ENCODE results near the gene ELP4. TPM values are rescaled to one million over a fixed set of nuclear protein-coding genes. Genes with fewer than 3 reads are reported as not detected.

Gene ELP4
- total and polyA plus RNA-seq, 2 experiments from 2014 or later: 16.6 to 28.7 TPM

- Histone ChIP-seq H3K27ac (no peak overlapping the region), H3K36me3 (no peaks in the 10 kb centered on the region), H3K27me3 (peaks cover 100% of the 10 kb centered on the region), H3K4me3 (no peak overlapping the region), H3K4me1 (ENCODE audit: low read depth) (no peaks in the 10 kb centered on the region), H3K9me3 (ENCODE audit: low read depth) (no peaks in the 10 kb centered on the region)
- no peak for DNase-seq (ENCODE audit: low read depth in 1 of 2, low spot score in 1 of 2)
- TF ChIP-seq, protein P1, sequence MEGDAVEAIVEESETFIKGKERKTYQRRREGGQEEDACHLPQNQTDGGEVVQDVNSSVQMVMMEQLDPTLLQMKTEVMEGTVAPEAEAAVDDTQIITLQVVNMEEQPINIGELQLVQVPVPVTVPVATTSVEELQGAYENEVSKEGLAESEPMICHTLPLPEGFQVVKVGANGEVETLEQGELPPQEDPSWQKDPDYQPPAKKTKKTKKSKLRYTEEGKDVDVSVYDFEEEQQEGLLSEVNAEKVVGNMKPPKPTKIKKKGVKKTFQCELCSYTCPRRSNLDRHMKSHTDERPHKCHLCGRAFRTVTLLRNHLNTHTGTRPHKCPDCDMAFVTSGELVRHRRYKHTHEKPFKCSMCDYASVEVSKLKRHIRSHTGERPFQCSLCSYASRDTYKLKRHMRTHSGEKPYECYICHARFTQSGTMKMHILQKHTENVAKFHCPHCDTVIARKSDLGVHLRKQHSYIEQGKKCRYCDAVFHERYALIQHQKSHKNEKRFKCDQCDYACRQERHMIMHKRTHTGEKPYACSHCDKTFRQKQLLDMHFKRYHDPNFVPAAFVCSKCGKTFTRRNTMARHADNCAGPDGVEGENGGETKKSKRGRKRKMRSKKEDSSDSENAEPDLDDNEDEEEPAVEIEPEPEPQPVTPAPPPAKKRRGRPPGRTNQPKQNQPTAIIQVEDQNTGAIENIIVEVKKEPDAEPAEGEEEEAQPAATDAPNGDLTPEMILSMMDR (IDR thresholded peaks at IDR 0.05; ENCODE audit: low read depth, low read length): no peak
Measured at GRCh38 chr11:31824879-31825837, 315.6 kb downstream of the ELP4 start.

DNA sequence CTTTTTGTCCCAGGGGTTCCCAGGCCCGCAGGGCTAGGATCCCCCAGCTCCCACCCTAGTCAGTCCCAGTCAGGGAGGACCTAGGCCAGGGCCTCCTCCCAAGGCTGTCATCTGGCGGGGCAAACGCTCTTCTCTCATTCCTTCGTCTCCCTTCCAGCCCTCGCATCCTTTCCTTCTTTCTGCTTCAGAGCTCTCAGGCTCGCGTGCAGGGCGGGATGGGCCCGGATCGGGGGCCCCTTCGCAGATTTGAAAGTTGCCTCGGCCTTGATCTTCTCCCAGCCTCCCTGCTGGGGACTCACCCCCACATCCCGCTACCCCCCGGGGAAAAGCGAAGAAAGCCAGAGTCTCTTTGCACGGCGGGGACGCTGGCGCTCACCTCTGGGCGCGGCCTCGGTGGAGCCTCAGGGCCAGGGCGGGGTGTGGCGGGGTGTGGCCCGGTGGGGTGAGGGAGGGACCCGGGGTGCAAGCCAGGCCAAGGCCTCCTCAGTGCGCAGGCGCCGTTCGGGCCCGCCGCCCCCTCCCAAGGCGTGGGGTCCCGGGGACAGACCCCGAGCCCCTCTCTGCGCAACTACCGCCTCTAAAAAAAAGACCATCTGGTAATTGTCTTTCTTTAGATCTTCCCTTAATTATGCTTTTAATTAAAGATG lies 316.4 kb downstream of the ELP4 start:
- no peaks in the 10 kb centered on the region for H3K4me1 ChIP-seq (ENCODE audit: low read depth)
- H3K9me3 ChIP-seq (ENCODE audit: low read depth): no peaks in the 10 kb centered on the region
- peaks cover 100% of the 10 kb centered on the region for H3K27me3 ChIP-seq
- no peak overlapping the region for H3K27ac ChIP-seq
- H3K4me3 ChIP-seq: no peak overlapping the region
- no peaks in the 10 kb centered on the region for H3K36me3 ChIP-seq
- TF ChIP-seq, protein P1 (IDR thresholded peaks at IDR 0.05; ENCODE audit: low read depth, low read length): no peak
- no peak for DNase-seq (ENCODE audit: low read depth in 1 of 2, low spot score in 1 of 2)

- DNase-seq (ENCODE audit: low read depth in 1 of 2, low spot score in 1 of 2): no peak
- Histone ChIP-seq H3K4me1 (ENCODE audit: low read depth) (no peaks in the 10 kb centered on the region), H3K36me3 (no peaks in the 10 kb centered on the region), H3K27ac (no peak overlapping the region), H3K27me3 (peaks cover 100% of the 10 kb centered on the region), H3K9me3 (ENCODE audit: low read depth) (no peaks in the 10 kb centered on the region), H3K4me3 (no peak overlapping the region)
- TF ChIP-seq, protein P1 (IDR thresholded peaks at IDR 0.05; ENCODE audit: low read depth, low read length): no peak
Measured at GRCh38 chr11:31826536-31827438, 317.2 kb downstream of the ELP4 start.

- no peak for DNase-seq (ENCODE audit: low read depth in 1 of 2, low spot score in 1 of 2)
- Histone ChIP-seq H3K27me3 (peaks cover 100% of the 10 kb centered on the region), H3K4me1 (ENCODE audit: low read depth) (no peaks in the 10 kb centered on the region), H3K4me3 (no peak overlapping the region), H3K27ac (no peak overlapping the region), H3K9me3 (ENCODE audit: low read depth) (no peaks in the 10 kb centered on the region), H3K36me3 (no peaks in the 10 kb centered on the region)
- TF ChIP-seq, protein P1 (IDR thresholded peaks at IDR 0.05; ENCODE audit: low read depth, low read length): no peak
Measured at GRCh38 chr11:31827455-31828206, 318.1 kb downstream of the ELP4 start.

Data from cardiac muscle cell (in vitro differentiated cells and primary cell).